ENCODE data around the gene ZSWIM6.

DNA sequence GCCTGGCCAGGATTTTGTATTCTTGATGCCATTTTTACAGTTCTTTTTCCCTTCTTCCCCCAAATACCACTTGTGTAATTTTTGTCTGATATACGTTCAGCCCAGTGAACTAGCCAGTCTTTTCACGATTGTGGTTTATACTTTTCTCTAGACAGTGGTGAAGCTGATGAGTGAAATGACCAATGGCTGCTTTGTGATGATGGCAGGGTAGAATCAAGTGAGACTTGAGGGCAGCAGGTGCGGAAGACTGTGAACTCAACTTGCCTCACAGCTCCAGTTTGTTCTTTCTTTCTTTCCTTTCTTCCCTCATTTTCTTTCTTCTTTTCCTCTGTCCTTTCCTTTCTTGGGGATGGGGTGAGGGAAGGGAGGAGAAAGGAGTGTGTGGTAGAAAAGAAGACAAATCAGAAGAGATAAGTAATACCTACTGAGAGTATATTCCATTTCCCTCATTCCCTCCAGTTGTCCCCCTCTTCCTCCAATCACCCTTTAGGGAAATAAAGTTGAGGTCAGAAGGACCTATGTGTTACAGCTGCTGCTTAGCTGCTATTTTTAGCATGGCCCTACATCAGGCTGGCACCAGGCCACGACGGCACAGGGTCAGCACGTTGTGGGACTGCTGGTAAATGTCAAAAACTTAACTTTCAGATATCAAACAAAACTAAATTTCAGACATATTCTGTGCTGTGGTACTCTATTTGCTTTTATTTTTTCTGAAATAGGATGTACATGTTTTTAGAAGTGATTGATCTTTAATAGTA, 12.3 kb downstream of the ZSWIM6 start:
- TF ChIP-seq, protein P1, sequence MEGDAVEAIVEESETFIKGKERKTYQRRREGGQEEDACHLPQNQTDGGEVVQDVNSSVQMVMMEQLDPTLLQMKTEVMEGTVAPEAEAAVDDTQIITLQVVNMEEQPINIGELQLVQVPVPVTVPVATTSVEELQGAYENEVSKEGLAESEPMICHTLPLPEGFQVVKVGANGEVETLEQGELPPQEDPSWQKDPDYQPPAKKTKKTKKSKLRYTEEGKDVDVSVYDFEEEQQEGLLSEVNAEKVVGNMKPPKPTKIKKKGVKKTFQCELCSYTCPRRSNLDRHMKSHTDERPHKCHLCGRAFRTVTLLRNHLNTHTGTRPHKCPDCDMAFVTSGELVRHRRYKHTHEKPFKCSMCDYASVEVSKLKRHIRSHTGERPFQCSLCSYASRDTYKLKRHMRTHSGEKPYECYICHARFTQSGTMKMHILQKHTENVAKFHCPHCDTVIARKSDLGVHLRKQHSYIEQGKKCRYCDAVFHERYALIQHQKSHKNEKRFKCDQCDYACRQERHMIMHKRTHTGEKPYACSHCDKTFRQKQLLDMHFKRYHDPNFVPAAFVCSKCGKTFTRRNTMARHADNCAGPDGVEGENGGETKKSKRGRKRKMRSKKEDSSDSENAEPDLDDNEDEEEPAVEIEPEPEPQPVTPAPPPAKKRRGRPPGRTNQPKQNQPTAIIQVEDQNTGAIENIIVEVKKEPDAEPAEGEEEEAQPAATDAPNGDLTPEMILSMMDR (IDR thresholded peaks at IDR 0.05), result no peak
- TF ChIP-seq POLR2AphosphoS5 (IDR thresholded peaks at IDR 0.05; ENCODE audit: low read depth, low read length), result no peak
- TF ChIP-seq TCF7L2 (IDR thresholded peaks at IDR 0.05; ENCODE audit: low read depth, low read length), result no peak
